Spleen (tissue), 11 donors: ENCODE results near the gene CDKN3. TPM values are rescaled to one million over a fixed set of nuclear protein-coding genes. Genes with fewer than 3 reads are reported as not detected.

ENCODE experiments used
- DNase-seq: peaks from one replicate; pipeline ENCODE4 v3.0.0-alpha.2; 2020
- H3K27ac ChIP-seq, 8 donors: fragments of 200-600 bp; sonication (generic) in 7 of 8; 1 replicate in 4 of 8; 2 replicates in 4 of 8; pipeline versions ENCODE4 v1.5.0 to v1.8.0; 2016 to 2021; ENCODE audit warnings: inconsistent platforms in 4 of 8, mild to moderate bottlenecking in 4 of 8, moderate library complexity in 1 of 8
- H3K27me3 ChIP-seq, 7 donors: fragments of 200-600 bp; sonication (generic) in 6 of 7; replicated peaks in 1 of 7; 1 replicate in 4 of 7; 2 replicates in 3 of 7; pipeline versions ENCODE4 v1.5.0 to v1.8.0; 2016 to 2021; ENCODE audit warnings: inconsistent platforms in 3 of 7, mild to moderate bottlenecking in 1 of 7
- H3K36me3 ChIP-seq, 6 donors: fragments of 200-600 bp; sonication (generic) in 5 of 6; 1 replicate in 4 of 6; 2 replicates in 2 of 6; pipeline versions ENCODE4 v1.5.0 to v1.8.0; 2016 to 2021; ENCODE audit warnings: inconsistent platforms in 2 of 6
- H3K4me1 ChIP-seq, 6 donors: fragments of 200-600 bp; sonication (generic) in 5 of 6; 1 replicate in 3 of 6; 2 replicates in 3 of 6; pipeline versions ENCODE4 v1.5.0 to v1.8.0; 2016 to 2021; ENCODE audit warnings: inconsistent platforms in 3 of 6
- H3K4me3 ChIP-seq, 8 donors: fragments of 200-600 bp; sonication (generic) in 7 of 8; 1 replicate in 4 of 8; 2 replicates in 4 of 8; pipeline versions ENCODE4 v1.5.0 to v1.8.0; 2016 to 2021; ENCODE audit warnings: inconsistent platforms in 4 of 8, mild to moderate bottlenecking in 4 of 8, moderate library complexity in 2 of 8
- H3K9me3 ChIP-seq, 8 donors: fragments of 200-600 bp; sonication (generic) in 7 of 8; 1 replicate in 4 of 8; 2 replicates in 4 of 8; pipeline versions ENCODE4 v1.5.0 to v1.8.0; 2016 to 2021; ENCODE audit warnings: inconsistent platforms in 4 of 8
- POLR2A ChIP-seq, 3 donors: fragments of 450-650 bp; IDR thresholded peaks; one replicate each; pipeline ENCODE4 v1.5.1; 2017; ENCODE audit warnings: antibody characterized with exemption in 3 of 3, mild to moderate bottlenecking in 1 of 3
- POLR2AphosphoS5 ChIP-seq, 3 donors: sonication (generic); formaldehyde crosslinking; IDR thresholded peaks; one replicate each; pipeline ENCODE4 v1.5.1; 2017; ENCODE audit warnings: antibody characterized with exemption in 3 of 3
- WGBS, 5 donors: extraction: QIAGEN DNeasy Blood & Tissue Kit in 3 of 5; methylation state at CpG; one replicate each; pipeline versions ENCODE4 v1.1.5 to v1.1.7; 2013 to 2018; 5-methylcytosine and 5-hydroxymethylcytosine counted together
- intact Hi-C: fragments of 100-400 bp; cut with DNase I; formaldehyde crosslinking; loops from one replicate; pipeline ENCODE4 v1.15.0; 2023; ENCODE audit warnings: low total_unique reads
- polyA plus RNA-seq, 3 donors: library from polyadenylated mRNA; stranded (reverse); fragments of 200-250 nt; gene quantifications; one replicate each; pipeline ENCODE4 v1.2.1, GENCODE V29; 2013
- total RNA-seq, 7 donors: library from RNA; depleted of rRNA in 3 of 7; stranded (reverse); fragments of >200 nt in 3 of 7; fragmentation: NEBNext Ultra II Directional in 4 of 7; extraction: Animal tissue kit (Norgen Biotek cat#: 25700) in 4 of 7; gene quantifications; one replicate each; pipeline versions ENCODE4 v1.1.0 to v1.2.1, GENCODE V29; 2016 to 2021
- TF ChIP-seq, protein P1 (sequence below), 11 experiments: fragments of 200-600 bp in 7 of 11; fragments of 450-650 bp in 4 of 11; sonication (generic) in 4 of 11; IDR thresholded peaks in 8 of 11; conservative IDR thresholded peaks in 3 of 11; 1 replicate in 7 of 11; 2 replicates in 4 of 11; pipeline versions ENCODE4 v1.4.0 to v1.8.0; 2016 to 2021; ENCODE audit warnings: antibody characterized with exemption in 11 of 11, inconsistent platforms in 4 of 11, mild to moderate bottlenecking in 1 of 11
- donor health status: healthy with polysubstance abuse.
- donor health status: DM: no; HTN: no; CAD: no; lungs with moderate emphysema.
- donor health status: DM: no; HTN: no; CAD: no.
- donor health status: Bipolar disorder and iron deficiency.
- donor health status: healthy.
- donor health status: DM: no; HTN: no; CAD: no.
- donor health status: DM: yes; HTN: yes; CAD: no.

The CDKN3 gene
- total and polyA plus RNA-seq, 10 donors, result 1.7 to 21.3 (median 5.4) TPM

DNA sequence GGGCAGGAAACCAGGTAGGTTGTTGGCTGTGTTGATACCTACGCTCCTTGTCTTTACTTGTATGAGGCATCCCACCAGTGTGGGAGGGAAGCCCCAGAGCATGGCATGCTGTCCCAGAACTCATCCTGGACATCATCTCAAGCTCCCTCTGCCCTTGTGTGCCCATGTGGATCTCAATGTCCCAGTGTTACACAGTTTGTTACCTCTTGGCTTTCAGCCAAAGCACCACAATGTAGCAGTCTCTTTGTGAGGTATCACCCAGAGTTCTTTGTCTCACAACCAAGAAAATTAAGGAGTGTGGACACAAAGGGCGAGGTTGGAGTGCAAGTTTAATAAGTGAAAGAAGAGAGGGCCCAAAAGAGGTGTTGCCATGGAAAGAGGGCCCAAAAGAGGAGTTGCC is 43.1 kb upstream of the CDKN3 start:
- TF ChIP-seq POLR2A (IDR thresholded peaks at IDR 0.05), result no peak
- TF ChIP-seq POLR2AphosphoS5 (IDR thresholded peaks at IDR 0.05), result no peak
- TF ChIP-seq, protein P1, sequence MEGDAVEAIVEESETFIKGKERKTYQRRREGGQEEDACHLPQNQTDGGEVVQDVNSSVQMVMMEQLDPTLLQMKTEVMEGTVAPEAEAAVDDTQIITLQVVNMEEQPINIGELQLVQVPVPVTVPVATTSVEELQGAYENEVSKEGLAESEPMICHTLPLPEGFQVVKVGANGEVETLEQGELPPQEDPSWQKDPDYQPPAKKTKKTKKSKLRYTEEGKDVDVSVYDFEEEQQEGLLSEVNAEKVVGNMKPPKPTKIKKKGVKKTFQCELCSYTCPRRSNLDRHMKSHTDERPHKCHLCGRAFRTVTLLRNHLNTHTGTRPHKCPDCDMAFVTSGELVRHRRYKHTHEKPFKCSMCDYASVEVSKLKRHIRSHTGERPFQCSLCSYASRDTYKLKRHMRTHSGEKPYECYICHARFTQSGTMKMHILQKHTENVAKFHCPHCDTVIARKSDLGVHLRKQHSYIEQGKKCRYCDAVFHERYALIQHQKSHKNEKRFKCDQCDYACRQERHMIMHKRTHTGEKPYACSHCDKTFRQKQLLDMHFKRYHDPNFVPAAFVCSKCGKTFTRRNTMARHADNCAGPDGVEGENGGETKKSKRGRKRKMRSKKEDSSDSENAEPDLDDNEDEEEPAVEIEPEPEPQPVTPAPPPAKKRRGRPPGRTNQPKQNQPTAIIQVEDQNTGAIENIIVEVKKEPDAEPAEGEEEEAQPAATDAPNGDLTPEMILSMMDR (IDR thresholded peaks at IDR 0.05 in 8 of 11, conservative IDR thresholded peaks at IDR 0.05 in 3 of 11), result no peak
- 68 to 90% (median 77%) methylated on average over 2 of the region's 2 CpGs for WGBS, 5 donors

DNA sequence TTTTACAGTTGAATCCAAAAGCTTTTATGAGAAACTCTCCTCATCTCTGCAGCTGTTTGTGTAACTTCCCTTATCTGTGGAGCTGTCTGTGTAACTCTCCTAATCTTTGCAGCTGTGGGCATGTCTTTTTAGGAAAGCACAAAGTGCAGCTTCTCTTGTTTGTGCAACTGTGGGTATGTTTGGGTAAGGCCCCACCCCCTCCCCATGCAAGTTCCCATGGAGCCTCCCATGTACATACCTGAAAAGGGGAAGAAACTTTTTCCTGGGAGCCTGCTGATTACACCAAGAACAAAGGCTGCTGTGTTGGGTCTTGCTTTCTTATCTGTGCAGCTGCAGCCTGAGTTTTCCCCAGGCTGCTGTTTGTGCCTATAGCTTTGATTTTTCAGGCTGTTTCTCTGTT is 42.7 kb upstream of the CDKN3 start:
- TF ChIP-seq POLR2A (IDR thresholded peaks at IDR 0.05) (no peak), POLR2AphosphoS5 (IDR thresholded peaks at IDR 0.05) (no peak)
- TF ChIP-seq, protein P1 (IDR thresholded peaks at IDR 0.05 in 8 of 11, conservative IDR thresholded peaks at IDR 0.05 in 3 of 11), result no peak
- Histone ChIP-seq H3K4me1 (peaks cover 0 to 14% (median 3%) of the 10 kb centered on the region in 6 donors), H3K36me3 (no peaks in the 10 kb centered on the region), H3K27ac (no peak overlapping the region), H3K27me3 (peaks cover 0 to 7% (median 0%) of the 10 kb centered on the region in 7 donors), H3K9me3 (peaks cover 0 to 5% (median 0%) of the 10 kb centered on the region in 8 donors), H3K4me3 (no peak overlapping the region)
- DNase-seq, result no peak
- intact Hi-C loops, result no loop called here

More for the DNA sequence above, 43.1 kb upstream of the CDKN3 start:
- Histone ChIP-seq H3K4me1 (peaks cover 0 to 14% (median 3%) of the 10 kb centered on the region in 6 donors), H3K36me3 (no peaks in the 10 kb centered on the region), H3K9me3 (peaks cover 0 to 5% (median 0%) of the 10 kb centered on the region in 8 donors), H3K27me3 (peaks cover 0 to 7% (median 0%) of the 10 kb centered on the region in 7 donors), H3K27ac (no peak overlapping the region), H3K4me3 (no peak overlapping the region)
- intact Hi-C loops, result no loop called here
- no peak for DNase-seq

DNA sequence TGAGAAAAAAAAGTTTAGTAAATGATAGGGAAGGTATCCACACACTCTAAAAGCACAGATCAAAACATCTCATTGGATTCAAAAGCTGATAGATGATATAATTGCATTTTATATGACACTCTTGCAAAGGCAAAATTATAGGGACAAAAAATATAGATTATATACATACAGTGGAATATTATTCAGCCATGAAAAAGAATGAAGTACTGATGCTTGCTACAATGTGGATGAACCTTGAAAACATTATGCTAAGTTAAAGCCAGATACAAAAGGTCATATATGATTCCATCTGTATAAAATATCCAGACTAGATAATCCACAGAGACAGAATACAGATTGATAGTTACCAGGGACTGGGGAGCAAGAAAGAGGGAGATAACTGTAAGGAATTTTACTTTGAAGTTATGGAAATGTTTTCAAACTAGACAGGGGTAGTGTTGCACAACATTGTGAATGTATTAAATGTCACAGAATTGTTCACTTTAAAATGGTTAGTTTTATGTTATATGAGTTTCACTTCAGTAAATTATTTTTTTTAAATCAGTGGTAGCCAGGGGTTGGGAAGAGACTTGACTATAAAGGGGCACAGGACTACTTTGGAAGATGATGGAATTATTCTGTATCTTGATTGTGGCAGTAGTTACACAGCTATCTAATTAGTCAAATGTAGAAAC is 41.7 kb upstream of the CDKN3 start:
- peaks cover 0 to 5% (median 0%) of the 10 kb centered on the region in 8 donors for H3K9me3 ChIP-seq
- peaks cover 0 to 14% (median under 1%) of the 10 kb centered on the region in 6 donors for H3K4me1 ChIP-seq
- TF ChIP-seq POLR2A (IDR thresholded peaks at IDR 0.05) (no peak), POLR2AphosphoS5 (IDR thresholded peaks at IDR 0.05) (no peak)
- TF ChIP-seq, protein P1 (IDR thresholded peaks at IDR 0.05 in 8 of 11, conservative IDR thresholded peaks at IDR 0.05 in 3 of 11), result no peak
- H3K27me3 ChIP-seq, result peaks cover 0 to 7% (median 0%) of the 10 kb centered on the region in 7 donors
- no peak overlapping the region for H3K27ac ChIP-seq
- H3K4me3 ChIP-seq, result no peak overlapping the region
- intact Hi-C loops, result no loop called here
- no peak for DNase-seq
- no peaks in the 10 kb centered on the region for H3K36me3 ChIP-seq

DNA sequence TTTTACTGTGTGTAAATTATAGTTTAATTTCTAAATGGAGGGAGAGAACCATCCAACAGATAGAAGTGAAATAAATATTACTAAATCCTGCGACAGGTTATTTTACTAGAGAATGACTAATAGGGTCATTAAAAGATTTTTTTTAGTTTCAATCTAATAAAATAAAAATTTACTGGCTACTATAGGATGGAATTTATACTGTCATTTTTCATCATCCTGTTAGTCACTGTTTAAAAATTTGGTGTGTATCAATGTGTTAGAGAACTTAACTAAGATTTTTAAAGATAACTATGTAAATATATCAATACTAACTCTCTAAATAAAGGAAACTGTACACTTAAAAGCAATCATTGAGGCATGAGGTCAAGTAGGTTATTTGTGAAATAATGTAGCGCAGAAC is 41.1 kb upstream of the CDKN3 start:
- Histone ChIP-seq H3K27ac (no peak overlapping the region), H3K4me1 (peaks cover 0 to 14% (median 0%) of the 10 kb centered on the region in 6 donors), H3K36me3 (no peaks in the 10 kb centered on the region), H3K4me3 (no peak overlapping the region), H3K9me3 (peaks cover 0 to 5% (median 0%) of the 10 kb centered on the region in 8 donors), H3K27me3 (peaks cover 0 to 7% (median 0%) of the 10 kb centered on the region in 7 donors)
- TF ChIP-seq POLR2AphosphoS5 (IDR thresholded peaks at IDR 0.05) (no peak), POLR2A (IDR thresholded peaks at IDR 0.05) (no peak)
- TF ChIP-seq, protein P1 (IDR thresholded peaks at IDR 0.05 in 8 of 11, conservative IDR thresholded peaks at IDR 0.05 in 3 of 11), result no peak
- intact Hi-C loops, result no loop called here
- 47 to 92% (median 49%) methylated on average over 2 of the region's 2 CpGs for WGBS, 5 donors
- DNase-seq, result no peak
